ENCODE results near the gene C3.

DNA sequence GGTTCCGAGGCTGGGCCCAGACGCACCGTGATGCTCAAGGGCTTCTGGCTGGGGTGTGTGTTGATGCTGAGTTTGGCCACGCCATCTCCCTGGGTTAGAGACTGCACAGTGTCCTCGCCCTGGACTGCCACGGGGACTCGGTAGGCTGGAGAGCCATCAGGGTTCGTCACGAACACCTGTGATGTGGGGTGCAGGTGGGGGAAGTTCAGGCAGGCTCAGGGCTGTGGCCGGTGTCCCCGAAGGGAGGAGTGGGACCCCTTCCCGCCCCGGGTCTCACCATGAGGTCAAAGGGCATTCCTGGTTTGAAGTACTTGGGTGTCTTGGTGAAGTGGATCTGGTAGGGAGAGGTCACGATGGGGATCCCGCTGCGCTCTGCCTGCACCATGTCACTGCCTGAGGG, 8.2 kb downstream of the C3 start:
- no peak for TF ChIP-seq POLR2A (IDR thresholded peaks at IDR 0.05)
- TF ChIP-seq, protein P1, sequence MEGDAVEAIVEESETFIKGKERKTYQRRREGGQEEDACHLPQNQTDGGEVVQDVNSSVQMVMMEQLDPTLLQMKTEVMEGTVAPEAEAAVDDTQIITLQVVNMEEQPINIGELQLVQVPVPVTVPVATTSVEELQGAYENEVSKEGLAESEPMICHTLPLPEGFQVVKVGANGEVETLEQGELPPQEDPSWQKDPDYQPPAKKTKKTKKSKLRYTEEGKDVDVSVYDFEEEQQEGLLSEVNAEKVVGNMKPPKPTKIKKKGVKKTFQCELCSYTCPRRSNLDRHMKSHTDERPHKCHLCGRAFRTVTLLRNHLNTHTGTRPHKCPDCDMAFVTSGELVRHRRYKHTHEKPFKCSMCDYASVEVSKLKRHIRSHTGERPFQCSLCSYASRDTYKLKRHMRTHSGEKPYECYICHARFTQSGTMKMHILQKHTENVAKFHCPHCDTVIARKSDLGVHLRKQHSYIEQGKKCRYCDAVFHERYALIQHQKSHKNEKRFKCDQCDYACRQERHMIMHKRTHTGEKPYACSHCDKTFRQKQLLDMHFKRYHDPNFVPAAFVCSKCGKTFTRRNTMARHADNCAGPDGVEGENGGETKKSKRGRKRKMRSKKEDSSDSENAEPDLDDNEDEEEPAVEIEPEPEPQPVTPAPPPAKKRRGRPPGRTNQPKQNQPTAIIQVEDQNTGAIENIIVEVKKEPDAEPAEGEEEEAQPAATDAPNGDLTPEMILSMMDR (IDR thresholded peaks at IDR 0.05) = no peak

All from transverse colon (tissue), 3 donors.